ENCODE results near the gene TBC1D2. TPM values are rescaled to one million over a fixed set of nuclear protein-coding genes. Genes with fewer than 3 reads are reported as not detected.

Gene TBC1D2
- total and polyA plus RNA-seq, 4 donors = 3.4 to 9.5 (median 4.8) TPM

DNA sequence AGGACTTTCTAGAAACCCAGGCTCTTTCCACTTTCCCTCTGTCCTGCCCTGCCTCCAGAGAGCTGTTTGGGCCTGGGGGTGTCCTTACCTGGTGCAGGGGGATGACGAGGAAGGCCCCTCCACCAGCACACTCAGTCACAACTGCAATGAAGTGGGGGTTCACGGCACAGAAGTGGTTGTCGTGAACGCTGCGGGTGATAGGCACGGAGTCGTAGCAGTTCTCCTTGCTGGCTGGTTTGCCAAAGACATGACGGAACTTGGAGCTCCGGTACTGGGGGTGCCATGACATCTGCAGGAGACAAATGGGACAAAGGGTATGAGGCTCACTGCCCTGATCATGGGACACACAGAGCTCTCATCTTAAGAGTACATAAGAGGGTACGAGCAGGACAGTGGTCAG is 98.1 kb downstream of the TBC1D2 start:
- H3K27ac ChIP-seq (ENCODE audit: low read depth, low read length) = no peak overlapping the region
- H3K27me3 ChIP-seq (ENCODE audit: control insufficient read depth, insufficient read depth, low read length) = no peaks in the 10 kb centered on the region
- H3K4me3 ChIP-seq (ENCODE audit: low read depth, low read length) = no peak overlapping the region
- no peaks in the 10 kb centered on the region for H3K9me3 ChIP-seq (ENCODE audit: control insufficient read depth, insufficient read depth, low read length)
- no peaks in the 10 kb centered on the region for H3K36me3 ChIP-seq (ENCODE audit: control insufficient read depth, insufficient read depth, low read length)
- H3K4me1 ChIP-seq (ENCODE audit: control insufficient read depth, insufficient read depth, low read length) = no peaks in the 10 kb centered on the region
- DNase-seq (ENCODE audit: low read depth in 4 of 6, low spot score in 6 of 6) = no peak
- 94% methylated on average over 9 of the region's 10 CpGs for WGBS (ENCODE audit: insufficient coverage)

DNA sequence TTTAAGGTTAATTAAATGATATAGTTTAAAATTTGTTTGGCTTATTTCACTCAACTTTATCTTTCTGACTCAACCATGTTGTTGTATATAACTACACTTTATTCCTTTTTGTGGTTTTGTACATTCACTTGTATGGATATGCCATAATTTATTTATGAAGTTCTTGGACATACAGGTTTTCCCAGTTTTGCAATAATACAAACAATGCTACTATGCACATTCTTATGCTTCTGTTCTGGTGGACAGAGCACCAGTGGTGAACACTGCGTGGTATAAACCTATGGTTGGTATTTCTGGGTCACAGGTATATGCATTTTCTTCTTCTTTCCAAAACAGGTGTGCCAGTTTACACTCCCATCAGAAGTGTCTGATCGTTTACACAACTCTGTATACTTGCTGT is 100.8 kb downstream of the TBC1D2 start:
- H3K36me3 ChIP-seq (ENCODE audit: control insufficient read depth, insufficient read depth, low read length) = no peaks in the 10 kb centered on the region
- H3K27me3 ChIP-seq (ENCODE audit: control insufficient read depth, insufficient read depth, low read length) = no peaks in the 10 kb centered on the region
- no peak overlapping the region for H3K27ac ChIP-seq (ENCODE audit: low read depth, low read length)
- H3K9me3 ChIP-seq (ENCODE audit: control insufficient read depth, insufficient read depth, low read length) = no peaks in the 10 kb centered on the region
- H3K4me3 ChIP-seq (ENCODE audit: low read depth, low read length) = no peak overlapping the region
- no peak for DNase-seq (ENCODE audit: low read depth in 4 of 6, low spot score in 6 of 6)
- no CpG with 5 or more reads among the region's 2 CpGs for WGBS (ENCODE audit: insufficient coverage)
- H3K4me1 ChIP-seq (ENCODE audit: control insufficient read depth, insufficient read depth, low read length) = no peaks in the 10 kb centered on the region

DNA sequence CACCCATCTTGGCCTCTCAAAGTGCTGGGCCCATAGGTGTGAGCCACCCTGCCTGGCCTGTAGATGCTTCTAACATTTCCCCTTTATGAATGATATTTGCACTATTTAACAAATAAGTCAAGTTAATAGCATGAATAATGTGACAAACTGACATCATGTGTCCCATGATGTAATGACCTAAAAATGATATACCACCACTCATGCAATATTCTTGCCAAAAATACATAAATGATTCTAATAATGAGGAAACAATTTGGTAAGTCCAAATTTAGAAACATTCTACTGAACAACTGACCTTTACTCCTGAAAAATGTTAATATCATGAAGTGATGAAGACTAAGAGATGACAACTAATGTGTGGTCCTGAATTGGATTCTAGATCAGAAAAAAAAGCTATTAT is 102.9 kb downstream of the TBC1D2 start:
- no peak for DNase-seq (ENCODE audit: low read depth in 4 of 6, low spot score in 6 of 6)
- no peak overlapping the region for H3K27ac ChIP-seq (ENCODE audit: low read depth, low read length)
- no peaks in the 10 kb centered on the region for H3K9me3 ChIP-seq (ENCODE audit: control insufficient read depth, insufficient read depth, low read length)
- H3K4me1 ChIP-seq (ENCODE audit: control insufficient read depth, insufficient read depth, low read length) = no peaks in the 10 kb centered on the region
- H3K36me3 ChIP-seq (ENCODE audit: control insufficient read depth, insufficient read depth, low read length) = no peaks in the 10 kb centered on the region
- no peak overlapping the region for H3K4me3 ChIP-seq (ENCODE audit: low read depth, low read length)
- no peaks in the 10 kb centered on the region for H3K27me3 ChIP-seq (ENCODE audit: control insufficient read depth, insufficient read depth, low read length)

DNA sequence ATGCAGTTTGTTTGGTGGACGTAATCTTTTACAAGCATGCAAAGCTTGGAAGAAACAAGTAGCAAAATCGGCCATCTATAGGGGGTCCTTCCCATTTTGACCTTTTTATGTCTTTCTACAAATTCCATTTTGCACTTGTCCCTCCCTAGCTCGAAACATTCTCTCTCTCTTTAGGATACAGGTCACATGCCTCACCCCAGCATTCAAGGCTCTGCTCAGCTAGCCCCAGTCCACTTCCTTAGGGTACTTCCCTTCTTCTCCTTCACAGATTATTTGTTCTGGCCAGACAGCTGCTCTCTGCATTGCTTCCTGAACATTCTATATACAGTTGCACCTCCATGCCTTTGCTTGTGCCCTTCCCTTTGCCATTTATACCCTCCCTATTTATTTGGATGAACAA is 104.7 kb downstream of the TBC1D2 start:
- DNase-seq (ENCODE audit: low read depth in 4 of 6, low spot score in 6 of 6) = no peak
- H3K27ac ChIP-seq (ENCODE audit: low read depth, low read length) = no peak overlapping the region
- H3K36me3 ChIP-seq (ENCODE audit: control insufficient read depth, insufficient read depth, low read length) = no peaks in the 10 kb centered on the region
- H3K4me1 ChIP-seq (ENCODE audit: control insufficient read depth, insufficient read depth, low read length) = no peaks in the 10 kb centered on the region
- H3K4me3 ChIP-seq (ENCODE audit: low read depth, low read length) = no peak overlapping the region
- 84% methylated on average over 2 of the region's 3 CpGs for WGBS (ENCODE audit: insufficient coverage)
- H3K27me3 ChIP-seq (ENCODE audit: control insufficient read depth, insufficient read depth, low read length) = no peaks in the 10 kb centered on the region
- H3K9me3 ChIP-seq (ENCODE audit: control insufficient read depth, insufficient read depth, low read length) = no peaks in the 10 kb centered on the region

DNA sequence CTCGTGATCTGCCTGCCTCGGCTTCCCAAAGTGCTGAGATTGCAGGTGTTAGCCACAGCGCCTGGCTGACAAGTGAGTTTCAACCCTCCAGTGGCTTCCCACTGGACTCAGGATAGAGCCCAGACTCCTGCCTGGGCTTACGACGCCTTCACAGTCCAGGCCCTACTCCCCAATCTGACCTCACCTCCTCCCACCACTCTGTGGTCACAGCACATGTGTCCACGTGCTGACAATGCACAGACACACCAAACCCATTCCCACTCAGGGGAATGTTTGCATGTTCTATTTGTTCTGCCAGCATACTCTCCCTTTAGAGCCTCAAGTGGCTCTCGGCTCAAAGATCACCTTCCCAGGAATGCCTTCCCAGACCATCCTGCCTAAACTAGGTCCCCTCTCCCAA is 105.3 kb downstream of the TBC1D2 start:
- DNase-seq (ENCODE audit: low read depth in 4 of 6, low spot score in 6 of 6) = no peak
- H3K27ac ChIP-seq (ENCODE audit: low read depth, low read length) = no peak overlapping the region
- H3K27me3 ChIP-seq (ENCODE audit: control insufficient read depth, insufficient read depth, low read length) = no peaks in the 10 kb centered on the region
- 89% methylated on average over 7 of the region's 7 CpGs for WGBS (ENCODE audit: insufficient coverage)
- H3K9me3 ChIP-seq (ENCODE audit: control insufficient read depth, insufficient read depth, low read length) = no peaks in the 10 kb centered on the region
- H3K4me1 ChIP-seq (ENCODE audit: control insufficient read depth, insufficient read depth, low read length) = no peaks in the 10 kb centered on the region
- no peaks in the 10 kb centered on the region for H3K36me3 ChIP-seq (ENCODE audit: control insufficient read depth, insufficient read depth, low read length)
- no peak overlapping the region for H3K4me3 ChIP-seq (ENCODE audit: low read depth, low read length)

DNA sequence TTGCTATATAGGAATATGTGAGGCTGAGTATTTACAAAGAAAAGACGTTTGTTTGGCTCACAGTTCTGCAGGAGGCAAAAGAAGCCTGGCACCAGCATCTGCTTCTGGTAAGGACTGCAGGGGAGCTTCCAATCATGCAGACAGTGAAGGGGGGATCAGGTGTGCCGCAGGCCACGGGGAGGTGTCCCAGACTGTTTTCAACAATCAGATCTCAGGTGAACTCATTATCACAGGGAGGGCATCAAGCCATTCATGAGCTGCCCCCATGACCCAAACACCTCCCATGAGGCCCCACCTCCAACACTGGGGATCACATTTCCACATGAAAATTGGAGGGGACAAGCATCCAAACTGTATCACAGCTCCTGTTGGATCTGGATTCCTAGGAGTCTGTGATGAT is 106.0 kb downstream of the TBC1D2 start:
- no peak overlapping the region for H3K27ac ChIP-seq (ENCODE audit: low read depth, low read length)
- H3K9me3 ChIP-seq (ENCODE audit: control insufficient read depth, insufficient read depth, low read length) = no peaks in the 10 kb centered on the region
- H3K4me3 ChIP-seq (ENCODE audit: low read depth, low read length) = no peak overlapping the region
- WGBS (ENCODE audit: insufficient coverage) = 41% methylated on average over 3 of the region's 3 CpGs
- H3K4me1 ChIP-seq (ENCODE audit: control insufficient read depth, insufficient read depth, low read length) = no peaks in the 10 kb centered on the region
- DNase-seq (ENCODE audit: low read depth in 4 of 6, low spot score in 6 of 6) = no peak
- no peaks in the 10 kb centered on the region for H3K36me3 ChIP-seq (ENCODE audit: control insufficient read depth, insufficient read depth, low read length)
- H3K27me3 ChIP-seq (ENCODE audit: control insufficient read depth, insufficient read depth, low read length) = no peaks in the 10 kb centered on the region

Small RNA genes lying within 50 kb of the gene (small RNA-seq; reads per million reads assigned to genes)
- not detected for gene MIR6854 (ENCODE audit: low replicate concordance)

Other genes with a start within 250 kb of the TBC1D2 start
- gene NANS, start 198.9 kb downstream of the TBC1D2 start, total RNA-seq = 10 to 100 TPM; 32.4 to 44.4 TPM
- gene NANS, start 198.9 kb downstream of the TBC1D2 start, polyA plus RNA-seq (ENCODE audit: insufficient read length in 2 of 2) = 10 to 100 TPM; 43.8 to 50.0 TPM
- gene TRIM14, start 136.4 kb downstream of the TBC1D2 start, total RNA-seq = 1 to 10 TPM; 2.5 to 3.9 TPM
- 1 to 10 TPM; 5.9 to 8.1 TPM for gene TRIM14, start 136.4 kb downstream of the TBC1D2 start, polyA plus RNA-seq (ENCODE audit: insufficient read length in 2 of 2)
- 1 to 10 TPM; 1.7 to 7.9 TPM for gene CORO2A, start 63.0 kb downstream of the TBC1D2 start, total RNA-seq
- 1 to 10 TPM; 4.8 to 5.3 TPM for gene CORO2A, start 63.0 kb downstream of the TBC1D2 start, polyA plus RNA-seq (ENCODE audit: insufficient read length in 2 of 2)

Measured in spinal cord (tissue), 10 donors.